Frontal cortex (tissue), 4 donors: ENCODE measurements around the gene ZNF273. TPM values are rescaled to one million over a fixed set of nuclear protein-coding genes. Genes with fewer than 3 reads are reported as not detected.

Experiments
- DNase-seq, 2 donors: peaks; one replicate each; pipeline ENCODE4 v3.0.0; 2012; ENCODE audit warnings: low spot score in 2 of 2
- FAIRE-seq: peaks from 2 replicates; lab custom pipeline; 2012; peaks lifted over from hg19 to GRCh38; lab: Jason Lieb, UNC
- total RNA-seq: library from RNA; depleted of rRNA; stranded (reverse); fragments of >200 nt; gene quantifications from one replicate; pipeline ENCODE4 v1.2.3, GENCODE V29; 2014
- donor health status: control.
- donor health status: control.
- donor health status: control.

ZNF273 gene
- total RNA-seq, 1 donor from 2014 or later = 40.8 TPM

- FAIRE-seq = no peak
Observed at GRCh38 chr7:64875658-64876406, 27.2 kb upstream of the ZNF273 start.

GRCh38 chr7:64876792-64877713 is 26.0 kb upstream of the ZNF273 start:
- peak; percentile 59 to 84 for DNase-seq

More at GRCh38 chr7:64875658-64876406, 27.2 kb upstream of the ZNF273 start:
- peak in 1 of 2 donors; percentile 3 for DNase-seq

GRCh38 chr7:64877714-64878610 is 25.1 kb upstream of the ZNF273 start:
- FAIRE-seq (no peak), DNase-seq (peak; percentile 10 to 12)

More at GRCh38 chr7:64876792-64877713, 26.0 kb upstream of the ZNF273 start:
- FAIRE-seq = no peak

- DNase-seq (peak in 1 of 2 donors; percentile 2), FAIRE-seq (no peak)
Observed at GRCh38 chr7:64878684-64879083, 24.4 kb upstream of the ZNF273 start.

GRCh38 chr7:64879086-64879730 is 23.9 kb upstream of the ZNF273 start:
- no peak for FAIRE-seq
- peak; percentile 3 to 10 for DNase-seq

GRCh38 chr7:64879800-64880199 is 23.3 kb upstream of the ZNF273 start:
- DNase-seq (no peak), FAIRE-seq (no peak)

GRCh38 chr7:64880322-64881297 is 22.5 kb upstream of the ZNF273 start:
- DNase-seq (no peak), FAIRE-seq (no peak)

- DNase-seq (peak; percentile 5 to 12), FAIRE-seq (no peak)
Observed at GRCh38 chr7:64881461-64882287, 21.4 kb upstream of the ZNF273 start.

GRCh38 chr7:64882341-64883112 is 20.5 kb upstream of the ZNF273 start:
- FAIRE-seq (no peak), DNase-seq (peak; percentile 55 to 80)

- DNase-seq (no peak), FAIRE-seq (no peak)
Observed at GRCh38 chr7:64883113-64883905, 19.8 kb upstream of the ZNF273 start.

- no peak for FAIRE-seq
Observed at GRCh38 chr7:64884085-64884912, 18.8 kb upstream of the ZNF273 start.

GRCh38 chr7:64884913-64885370 is 18.1 kb upstream of the ZNF273 start:
- DNase-seq = peak in 1 of 2 donors; percentile 3
- FAIRE-seq = no peak

More at GRCh38 chr7:64884085-64884912, 18.8 kb upstream of the ZNF273 start:
- peak in 1 of 2 donors; percentile 17 for DNase-seq

GRCh38 chr7:64885520-64886240 is 17.4 kb upstream of the ZNF273 start:
- DNase-seq (peak in 1 of 2 donors; percentile 3), FAIRE-seq (no peak)

- FAIRE-seq (no peak), DNase-seq (peak in 1 of 2 donors; percentile 1)
Observed at GRCh38 chr7:64886956-64887545, 16.0 kb upstream of the ZNF273 start.
